ENCODE data around the gene FRYL. TPM values are rescaled to one million over a fixed set of nuclear protein-coding genes. Genes with fewer than 3 reads are reported as not detected.
"Not testable (repeated sequence)": the region's sequence is repeated elsewhere in the genome, so short reads cannot be mapped to it uniquely, and the experiment has no call there.

FRYL gene
- total and polyA plus RNA-seq, 3 experiments from 2014 or later: 34.9 to 70.3 (median 69.3) TPM

- peaks cover 52 to 83% (median 73%) of the 10 kb centered on the region in 3 donors for H3K4me1 Mint-ChIP-seq
- DNase-seq: no peak
- H3K27ac Mint-ChIP-seq: peak overlapping the region in 4 of 8 donors; percentile 8 to 71 (median 64)
- Histone ChIP-seq H3K4me1 (ENCODE audit: insufficient read depth, low read length) (peaks cover 39% of the 10 kb centered on the region), H3K27ac (ENCODE audit: low read depth, low read length) (no peak overlapping the region), H3K4me3 (ENCODE audit: low read length) (no peak overlapping the region), H3K36me3 (ENCODE audit: insufficient read depth, low read length) (no peaks in the 10 kb centered on the region), H3K27me3 (ENCODE audit: insufficient read depth, low read length, poor library complexity, severe bottlenecking) (no peaks in the 10 kb centered on the region), H3K9me3 (ENCODE audit: low read length) (no peaks in the 10 kb centered on the region)
- CTCF ChIA-PET: no interaction called here
- peaks cover 6 to 11% (median 11%) of the 10 kb centered on the region in 3 donors for H3K36me3 Mint-ChIP-seq
- H3K27me3 Mint-ChIP-seq: no peaks in the 10 kb centered on the region
- peak overlapping the region in 5 of 7 donors; percentile 19 to 59 (median 27) for H3K4me3 Mint-ChIP-seq
- POLR2A ChIA-PET: no interaction called here
- H3K9me3 Mint-ChIP-seq: no peaks in the 10 kb centered on the region
Observed at GRCh38 chr4:48766131-48766792, 13.8 kb downstream of the FRYL start.

- POLR2A ChIA-PET: no interaction called here
- Mint-ChIP-seq H3K27me3 (no peaks in the 10 kb centered on the region), H3K36me3 (peaks cover 9 to 12% (median 11%) of the 10 kb centered on the region in 3 donors), H3K27ac (no peak overlapping the region), H3K4me3 (no peak overlapping the region), H3K9me3 (no peaks in the 10 kb centered on the region), H3K4me1 (peaks cover 37 to 69% (median 57%) of the 10 kb centered on the region in 3 donors)
- CTCF ChIA-PET: no interaction called here
- Histone ChIP-seq H3K36me3 (ENCODE audit: insufficient read depth, low read length) (no peaks in the 10 kb centered on the region), H3K9me3 (ENCODE audit: low read length) (no peaks in the 10 kb centered on the region), H3K4me3 (ENCODE audit: low read length) (no peak overlapping the region), H3K4me1 (ENCODE audit: insufficient read depth, low read length) (peaks cover 28% of the 10 kb centered on the region), H3K27me3 (ENCODE audit: insufficient read depth, low read length, poor library complexity, severe bottlenecking) (no peaks in the 10 kb centered on the region), H3K27ac (ENCODE audit: low read depth, low read length) (no peak overlapping the region)
- no peak for DNase-seq
Observed at GRCh38 chr4:48762408-48762807, 17.7 kb downstream of the FRYL start.

- no peak overlapping the region for H3K4me3 ChIP-seq (ENCODE audit: low read length)
- Mint-ChIP-seq H3K4me1 (peaks cover 35 to 68% (median 58%) of the 10 kb centered on the region in 3 donors), H3K27ac (no peak overlapping the region), H3K36me3 (peaks cover 4 to 8% (median 8%) of the 10 kb centered on the region in 3 donors), H3K4me3 (no peak overlapping the region), H3K27me3 (no peaks in the 10 kb centered on the region), H3K9me3 (no peaks in the 10 kb centered on the region)
- H3K27ac ChIP-seq (ENCODE audit: low read depth, low read length): no peak overlapping the region
- no peaks in the 10 kb centered on the region for H3K9me3 ChIP-seq (ENCODE audit: low read length)
- peaks cover 19% of the 10 kb centered on the region for H3K4me1 ChIP-seq (ENCODE audit: insufficient read depth, low read length)
- no peak for DNase-seq
- POLR2A ChIA-PET: no interaction called here
- CTCF ChIA-PET: no interaction called here
- H3K27me3 ChIP-seq (ENCODE audit: insufficient read depth, low read length, poor library complexity, severe bottlenecking): no peaks in the 10 kb centered on the region
- H3K36me3 ChIP-seq (ENCODE audit: insufficient read depth, low read length): no peaks in the 10 kb centered on the region
Observed at GRCh38 chr4:48761286-48761685, 18.8 kb downstream of the FRYL start.

- H3K9me3 ChIP-seq (ENCODE audit: low read length); H3K27me3 ChIP-seq (ENCODE audit: insufficient read depth, low read length, poor library complexity, severe bottlenecking); H3K27ac ChIP-seq (ENCODE audit: low read depth, low read length); H3K27me3 Mint-ChIP-seq; POLR2A ChIA-PET; H3K4me3 Mint-ChIP-seq; H3K4me3 ChIP-seq (ENCODE audit: low read length); H3K27ac Mint-ChIP-seq; H3K4me1 ChIP-seq (ENCODE audit: insufficient read depth, low read length); H3K36me3 ChIP-seq (ENCODE audit: insufficient read depth, low read length); DNase-seq; H3K9me3 Mint-ChIP-seq; CTCF ChIA-PET: not testable (repeated sequence)
- Mint-ChIP-seq H3K4me1 (peaks cover 36 to 71% (median 64%) of the 10 kb centered on the region in 3 donors), H3K36me3 (peaks cover 8 to 12% (median 11%) of the 10 kb centered on the region in 3 donors)
Observed at GRCh38 chr4:48758703-48759102, 21.4 kb downstream of the FRYL start.

- POLR2A ChIA-PET: no interaction called here
- Histone ChIP-seq H3K4me3 (ENCODE audit: low read length) (no peak overlapping the region), H3K4me1 (ENCODE audit: insufficient read depth, low read length) (peaks cover 8% of the 10 kb centered on the region), H3K36me3 (ENCODE audit: insufficient read depth, low read length) (no peaks in the 10 kb centered on the region), H3K9me3 (ENCODE audit: low read length) (no peaks in the 10 kb centered on the region), H3K27me3 (ENCODE audit: insufficient read depth, low read length, poor library complexity, severe bottlenecking) (no peaks in the 10 kb centered on the region), H3K27ac (ENCODE audit: low read depth, low read length) (no peak overlapping the region)
- Mint-ChIP-seq H3K27ac (peak overlapping the region in 1 of 8 donors; percentile 20), H3K36me3 (peaks cover 7 to 12% (median 12%) of the 10 kb centered on the region in 3 donors), H3K4me1 (peaks cover 50 to 72% (median 64%) of the 10 kb centered on the region in 3 donors), H3K9me3 (no peaks in the 10 kb centered on the region), H3K4me3 (no peak overlapping the region), H3K27me3 (no peaks in the 10 kb centered on the region)
- CTCF ChIA-PET: no interaction called here
- DNase-seq: no peak
Observed at GRCh38 chr4:48756689-48757220, 23.3 kb downstream of the FRYL start.

GRCh38 chr4:48755281-48755680 lies 24.8 kb downstream of the FRYL start:
- H3K4me1 Mint-ChIP-seq: peaks cover 57 to 76% (median 73%) of the 10 kb centered on the region in 3 donors
- no peaks in the 10 kb centered on the region for H3K27me3 Mint-ChIP-seq
- H3K27ac Mint-ChIP-seq: peak overlapping the region in 1 of 8 donors; percentile 20
- peaks cover 7 to 12% (median 12%) of the 10 kb centered on the region in 3 donors for H3K36me3 Mint-ChIP-seq
- no peak for DNase-seq
- Histone ChIP-seq H3K9me3 (ENCODE audit: low read length) (no peaks in the 10 kb centered on the region), H3K4me3 (ENCODE audit: low read length) (no peak overlapping the region), H3K27me3 (ENCODE audit: insufficient read depth, low read length, poor library complexity, severe bottlenecking) (no peaks in the 10 kb centered on the region), H3K27ac (ENCODE audit: low read depth, low read length) (no peak overlapping the region), H3K4me1 (ENCODE audit: insufficient read depth, low read length) (peaks cover 8% of the 10 kb centered on the region), H3K36me3 (ENCODE audit: insufficient read depth, low read length) (no peaks in the 10 kb centered on the region)
- H3K9me3 Mint-ChIP-seq: no peaks in the 10 kb centered on the region
- ChIA-PET POLR2A (no interaction called here), CTCF (no interaction called here)
- H3K4me3 Mint-ChIP-seq: no peak overlapping the region

GRCh38 chr4:48753159-48753558 lies 26.9 kb downstream of the FRYL start:
- DNase-seq: no peak
- Mint-ChIP-seq H3K4me1 (peaks cover 66 to 90% (median 87%) of the 10 kb centered on the region in 3 donors), H3K27ac (peak overlapping the region in 4 of 8 donors; percentile 13 to 69 (median 35)), H3K27me3 (no peaks in the 10 kb centered on the region), H3K9me3 (no peaks in the 10 kb centered on the region), H3K36me3 (peaks cover 6 to 9% (median 8%) of the 10 kb centered on the region in 3 donors), H3K4me3 (no peak overlapping the region)
- CTCF ChIA-PET: no interaction called here
- Histone ChIP-seq H3K36me3 (ENCODE audit: insufficient read depth, low read length) (no peaks in the 10 kb centered on the region), H3K4me1 (ENCODE audit: insufficient read depth, low read length) (peaks cover 8% of the 10 kb centered on the region), H3K27me3 (ENCODE audit: insufficient read depth, low read length, poor library complexity, severe bottlenecking) (no peaks in the 10 kb centered on the region), H3K27ac (ENCODE audit: low read depth, low read length) (no peak overlapping the region), H3K4me3 (ENCODE audit: low read length) (no peak overlapping the region), H3K9me3 (ENCODE audit: low read length) (no peaks in the 10 kb centered on the region)
- POLR2A ChIA-PET: no interaction called here

GRCh38 chr4:48752726-48753125 lies 27.4 kb downstream of the FRYL start:
- Histone ChIP-seq H3K4me1 (ENCODE audit: insufficient read depth, low read length) (peaks cover 8% of the 10 kb centered on the region), H3K4me3 (ENCODE audit: low read length) (no peak overlapping the region), H3K27ac (ENCODE audit: low read depth, low read length) (no peak overlapping the region), H3K36me3 (ENCODE audit: insufficient read depth, low read length) (no peaks in the 10 kb centered on the region), H3K27me3 (ENCODE audit: insufficient read depth, low read length, poor library complexity, severe bottlenecking) (no peaks in the 10 kb centered on the region), H3K9me3 (ENCODE audit: low read length) (no peaks in the 10 kb centered on the region)
- H3K9me3 Mint-ChIP-seq: no peaks in the 10 kb centered on the region
- H3K4me1 Mint-ChIP-seq: peaks cover 67 to 91% (median 88%) of the 10 kb centered on the region in 3 donors
- no peak overlapping the region for H3K4me3 Mint-ChIP-seq
- ChIA-PET POLR2A (no interaction called here), CTCF (no interaction called here)
- H3K36me3 Mint-ChIP-seq: peaks cover 6 to 9% (median 8%) of the 10 kb centered on the region in 3 donors
- H3K27ac Mint-ChIP-seq: peak overlapping the region in 6 of 8 donors; percentile 13 to 69 (median 34)
- DNase-seq: no peak
- no peaks in the 10 kb centered on the region for H3K27me3 Mint-ChIP-seq

Measured in CD8-positive, alpha-beta memory T cell (primary cell).